Bronchial epithelial cell (primary cell): ENCODE results near the gene SVBP. TPM values are rescaled to one million over a fixed set of nuclear protein-coding genes. Genes with fewer than 3 reads are reported as not detected.
A peak's percentile ranks its signal among the peaks of the same experiment; 100 is the strongest.

Source experiments
- DNase-seq: peaks from one replicate; pipeline ENCODE4 v3.0.0-alpha.2; 2010; ENCODE audit warnings: low read depth
- FAIRE-seq: peaks from 2 replicates; lab custom pipeline; 2011; peaks lifted over from hg19 to GRCh38; lab: Jason Lieb, UNC
- H3K27me3 ChIP-seq: 2 replicates; pipeline ENCODE4 v1.5.1; 2011; ENCODE audit warnings: low read length; ENCODE audit not compliant: control insufficient read depth, insufficient read depth
- H3K36me3 ChIP-seq: 2 replicates; pipeline ENCODE4 v1.5.1; 2011; ENCODE audit warnings: low read length; ENCODE audit not compliant: control insufficient read depth, insufficient read depth
- H3K4me3 ChIP-seq: 2 replicates; pipeline ENCODE4 v1.5.1; 2011; ENCODE audit warnings: mild to moderate bottlenecking, low read depth, low read length, control low read depth
- CTCF ChIP-seq: IDR thresholded peaks from 2 replicates; pipeline ENCODE4 v1.5.1; 2011; ENCODE audit warnings: mild to moderate bottlenecking, moderate library complexity, low read length, control low read depth, inconsistent platforms; ENCODE audit not compliant: insufficient read depth, severe bottlenecking
- total RNA-seq: library from RNA; depleted of rRNA; stranded (reverse); fragments of >200 nt; gene quantifications from 2 replicates; pipeline ENCODE4 v1.2.1, GENCODE V29; 2014

SVBP gene
- total RNA-seq, 1 donor from 2014 or later, result 18.2 TPM

GRCh38 chr1:42761567-42761966, 55.6 kb downstream of the SVBP start:
- H3K4me3 ChIP-seq, result no peak overlapping the region
- peaks cover 6% of the 10 kb centered on the region for H3K36me3 ChIP-seq
- no peak for TF ChIP-seq CTCF
- FAIRE-seq (no peak), DNase-seq (no peak)
- H3K27me3 ChIP-seq, result no peaks in the 10 kb centered on the region

- FAIRE-seq, result no peak
These were observed 58.1 kb downstream of the SVBP start for GRCh38 chr1:42759114-42759513.

GRCh38 chr1:42758641-42759040, 58.6 kb downstream of the SVBP start:
- Histone ChIP-seq H3K36me3 (peaks cover 16% of the 10 kb centered on the region), H3K27me3 (no peaks in the 10 kb centered on the region), H3K4me3 (no peak overlapping the region)
- FAIRE-seq (peak; percentile 52), DNase-seq (no peak)
- TF ChIP-seq CTCF, result no peak

More at GRCh38 chr1:42759114-42759513, 58.1 kb downstream of the SVBP start:
- no peaks in the 10 kb centered on the region for H3K27me3 ChIP-seq
- no peak for DNase-seq
- H3K36me3 ChIP-seq, result peaks cover 14% of the 10 kb centered on the region
- no peak for TF ChIP-seq CTCF
- no peak overlapping the region for H3K4me3 ChIP-seq

- DNase-seq, result peak; percentile 62
These were observed 59.3 kb downstream of the SVBP start for GRCh38 chr1:42757892-42758275.

More at GRCh38 chr1:42757892-42758275, 59.3 kb downstream of the SVBP start:
- no peaks in the 10 kb centered on the region for H3K27me3 ChIP-seq
- no peak overlapping the region for H3K4me3 ChIP-seq
- peaks cover 18% of the 10 kb centered on the region for H3K36me3 ChIP-seq
- no peak for FAIRE-seq
- TF ChIP-seq CTCF, result no peak

Other genes starting within 250 kb of the SVBP start
- 21.9 and 40.8 TPM in 2 replicates for gene PPIH, start 159.0 kb downstream of the SVBP start, total RNA-seq
- 1,123 and 1,188 TPM in 2 replicates for gene YBX1, start 135.0 kb downstream of the SVBP start, total RNA-seq
- gene CLDN19, start 77.2 kb downstream of the SVBP start, total RNA-seq, result not detected in 2 replicates
- gene P3H1, start 50.4 kb downstream of the SVBP start, total RNA-seq, result 15.8 and 16.5 TPM in 2 replicates
- gene C1orf50, start 50.1 kb downstream of the SVBP start, total RNA-seq, result 3.8 and 9.0 TPM in 2 replicates
- gene TMEM269, start 32.4 kb downstream of the SVBP start, total RNA-seq, result under 0.01 TPM in 2 replicates
- gene ERMAP, start 275 bp downstream of the SVBP start, total RNA-seq, result 5.3 and 6.3 TPM in 2 replicates
- 4.5 and 6.8 TPM in 2 replicates for gene ZNF691, start 29.2 kb upstream of the SVBP start, total RNA-seq
- 1,197 and 1,905 TPM in 2 replicates for gene SLC2A1, start 141.5 kb upstream of the SVBP start, total RNA-seq